HFF-Myc (cell line): ENCODE data around the gene FAM81A.
"Not testable (repeated sequence)": the region's sequence is repeated elsewhere in the genome, so short reads cannot be mapped to it uniquely, and the experiment has no call there.

Source experiments
- DNase-seq: peaks from one replicate; pipeline ENCODE4 v3.0.0-alpha.2; 2011; ENCODE audit warnings: low read depth; ENCODE audit errors: extremely low read depth
- H3K4me3 ChIP-seq: replicated peaks from 2 replicates; pipeline ENCODE4 v1.5.1; 2011; ENCODE audit warnings: low read depth, mild to moderate bottlenecking, control low read depth, low read length
- CTCF ChIP-seq: IDR thresholded peaks from 2 replicates; pipeline ENCODE4 v1.5.1; 2012; ENCODE audit warnings: mild to moderate bottlenecking, low read depth, low read length, control low read depth; ENCODE audit errors: missing control alignments

The FAM81A gene

GRCh38 chr15:59399465-59400102 lies 38.4 kb upstream of the FAM81A start:
- DNase-seq = no peak
- no peak for TF ChIP-seq CTCF
- no peak overlapping the region for H3K4me3 ChIP-seq

GRCh38 chr15:59400103-59400813 lies 37.7 kb upstream of the FAM81A start:
- TF ChIP-seq CTCF = no peak
- DNase-seq = no peak
- H3K4me3 ChIP-seq = no peak overlapping the region

- not testable (repeated sequence) for H3K4me3 ChIP-seq, DNase-seq
These were observed 36.7 kb upstream of the FAM81A start for GRCh38 chr15:59401051-59401823.

- no peak overlapping the region for H3K4me3 ChIP-seq
- no peak for DNase-seq
- no peak for TF ChIP-seq CTCF
These were observed 36.0 kb upstream of the FAM81A start for GRCh38 chr15:59401824-59402569.

GRCh38 chr15:59405079-59405478 lies 32.9 kb upstream of the FAM81A start:
- DNase-seq = no peak
- no peak overlapping the region for H3K4me3 ChIP-seq
- TF ChIP-seq CTCF = no peak

GRCh38 chr15:59406446-59406845 lies 31.5 kb upstream of the FAM81A start:
- TF ChIP-seq CTCF = no peak
- H3K4me3 ChIP-seq = no peak overlapping the region
- DNase-seq = no peak

- TF ChIP-seq CTCF = no peak
- DNase-seq = no peak
- no peak overlapping the region for H3K4me3 ChIP-seq
These were observed 30.0 kb upstream of the FAM81A start for GRCh38 chr15:59407946-59408345.
